RWPE2 (cell line): Measurements from ENCODE around the gene MYB.

ENCODE experiments used
- ATAC-seq: fragments of 200-7000 bp; cut with Tn5 transposase; 3 replicates; pipeline ENCODE4 v1.9.1; 2021; ENCODE audit warnings: low read depth
- DNase-seq: peaks from one replicate; pipeline ENCODE4 v3.0.0-alpha.2; 2020; ENCODE audit warnings: low spot score
- H3K27ac ChIP-seq: fragments of 450-650 bp; 2 replicates; pipeline ENCODE4 v1.5.1; 2017; ENCODE audit warnings: mild to moderate bottlenecking; ENCODE audit not compliant: poor library complexity, severe bottlenecking
- H3K27me3 ChIP-seq: fragments of 250-450 bp; sonication (Bioruptor Pico); 2 replicates; pipeline ENCODE4 v1.5.1; 2021; ENCODE audit warnings: mild to moderate bottlenecking, moderate library complexity; ENCODE audit not compliant: insufficient read depth, poor library complexity, severe bottlenecking
- H3K36me3 ChIP-seq: fragments of 250-450 bp; sonication (Bioruptor Pico); 2 replicates; pipeline ENCODE4 v1.5.1; 2020; ENCODE audit warnings: low read depth, mild to moderate bottlenecking, moderate library complexity
- H3K4me1 ChIP-seq: fragments of 250-450 bp; sonication (Bioruptor Pico); 2 replicates; pipeline ENCODE4 v1.5.1; 2021; ENCODE audit warnings: mild to moderate bottlenecking, moderate library complexity; ENCODE audit not compliant: insufficient read depth, poor library complexity, severe bottlenecking
- H3K4me3 ChIP-seq: fragments of 250-450 bp; sonication (Bioruptor Pico); 2 replicates; pipeline ENCODE4 v1.5.1; 2021; ENCODE audit warnings: mild to moderate bottlenecking, moderate library complexity; ENCODE audit not compliant: severe bottlenecking
- H3K9me3 ChIP-seq: fragments of 250-450 bp; sonication (Bioruptor Pico); 2 replicates; pipeline ENCODE4 v1.5.1; 2021; ENCODE audit warnings: mild to moderate bottlenecking, moderate library complexity; ENCODE audit not compliant: severe bottlenecking
- CTCF ChIP-seq: fragments of 450-650 bp; IDR thresholded peaks from one replicate; pipeline ENCODE4 v1.5.1; 2017; ENCODE audit warnings: mild to moderate bottlenecking, moderate library complexity; ENCODE audit not compliant: poor library complexity, severe bottlenecking

The MYB gene

GRCh38 chr6:135224037-135224647 lies 43.0 kb downstream of the MYB start:
- Histone ChIP-seq H3K27ac (no peak overlapping the region), H3K9me3 (no peaks in the 10 kb centered on the region), H3K27me3 (no peaks in the 10 kb centered on the region), H3K4me1 (no peaks in the 10 kb centered on the region), H3K4me3 (no peak overlapping the region), H3K36me3 (no peaks in the 10 kb centered on the region)
- DNase-seq (no peak), ATAC-seq (no peak)
- no peak for TF ChIP-seq CTCF

GRCh38 chr6:135225911-135226310 lies 44.8 kb downstream of the MYB start:
- H3K4me3 ChIP-seq = no peak overlapping the region
- no peaks in the 10 kb centered on the region for H3K4me1 ChIP-seq
- H3K27ac ChIP-seq = no peak overlapping the region
- no peak for DNase-seq
- no peak for ATAC-seq
- no peak for TF ChIP-seq CTCF
- no peaks in the 10 kb centered on the region for H3K36me3 ChIP-seq
- no peaks in the 10 kb centered on the region for H3K27me3 ChIP-seq
- no peaks in the 10 kb centered on the region for H3K9me3 ChIP-seq

- Histone ChIP-seq H3K4me1 (no peaks in the 10 kb centered on the region), H3K9me3 (no peaks in the 10 kb centered on the region), H3K36me3 (no peaks in the 10 kb centered on the region), H3K4me3 (no peak overlapping the region), H3K27me3 (no peaks in the 10 kb centered on the region), H3K27ac (no peak overlapping the region)
- ATAC-seq (no peak), DNase-seq (no peak)
- no peak for TF ChIP-seq CTCF
These were observed 45.4 kb downstream of the MYB start for GRCh38 chr6:135226537-135226936.

GRCh38 chr6:135227349-135227748 lies 46.2 kb downstream of the MYB start:
- Histone ChIP-seq H3K4me3 (no peak overlapping the region), H3K27ac (no peak overlapping the region), H3K4me1 (no peaks in the 10 kb centered on the region), H3K36me3 (no peaks in the 10 kb centered on the region), H3K9me3 (no peaks in the 10 kb centered on the region), H3K27me3 (no peaks in the 10 kb centered on the region)
- ATAC-seq = no peak
- DNase-seq = no peak
- peak; percentile 14 for TF ChIP-seq CTCF

- no peaks in the 10 kb centered on the region for H3K36me3 ChIP-seq
- DNase-seq (no peak), ATAC-seq (no peak)
These were observed 46.6 kb downstream of the MYB start for GRCh38 chr6:135227758-135228157.

More at GRCh38 chr6:135227758-135228157, 46.6 kb downstream of the MYB start:
- Histone ChIP-seq H3K27ac (no peak overlapping the region), H3K27me3 (no peaks in the 10 kb centered on the region), H3K4me3 (no peak overlapping the region), H3K9me3 (no peaks in the 10 kb centered on the region), H3K4me1 (no peaks in the 10 kb centered on the region)
- no peak for TF ChIP-seq CTCF
